K562 (cell line): ENCODE results near the gene OR8B2. TPM values are rescaled to one million over a fixed set of nuclear protein-coding genes. Genes with fewer than 3 reads are reported as not detected.

Experiments
- E2F1 ChIP-seq: sonication (generic); formaldehyde crosslinking; IDR thresholded peaks from 2 replicates; pipeline ENCODE4 v1.8.1; 2023; ENCODE audit warnings: mild to moderate bottlenecking, missing genetic modification reagents, moderate library complexity
- JUN ChIP-seq, 2 experiments: sonication (generic) in 1 of 2; formaldehyde crosslinking in 1 of 2; IDR thresholded peaks; 2 replicates each; pipeline versions ENCODE4 v1.6.1 to v1.8.0; 2012 to 2022; ENCODE audit warnings: borderline replicate concordance in 2 of 2, mild to moderate bottlenecking in 2 of 2, improper control_type of control experiment in 1 of 2, low read depth in 1 of 2, low read length in 1 of 2, missing genetic modification reagents in 1 of 2
- JUND ChIP-seq, 2 experiments: IDR thresholded peaks; 2 replicates in 1 of 2; 3 replicates in 1 of 2; pipeline ENCODE4 v1.6.1; 2011; ENCODE audit warnings: borderline replicate concordance in 2 of 2, low read depth in 2 of 2, low read length in 2 of 2, improper control_type of control experiment in 1 of 2, missing biosample characterization in 1 of 2, missing genetic modification characterization in 1 of 2, missing genetic modification reagents in 1 of 2
- MEF2A ChIP-seq: IDR thresholded peaks from 2 replicates; pipeline ENCODE4 v1.6.1; 2011; ENCODE audit warnings: low read depth, mild to moderate bottlenecking, low read length, moderate library complexity; ENCODE audit not compliant: control insufficient read depth
- MEIS2 ChIP-seq: fragments of 450-650 bp; IDR thresholded peaks from 2 replicates; pipeline ENCODE4 v1.6.1; 2014; ENCODE audit warnings: mild to moderate bottlenecking; ENCODE audit not compliant: partially characterized antibody
- NRF1 ChIP-seq, 2 experiments: fragments of 450-650 bp; IDR thresholded peaks in 1 of 2; conservative IDR thresholded peaks in 1 of 2; 2 replicates each; pipeline ENCODE4 v1.6.1; 2014; ENCODE audit warnings: mild to moderate bottlenecking in 2 of 2
- TEAD2 ChIP-seq: fragments of 450-650 bp; IDR thresholded peaks from 2 replicates; pipeline ENCODE4 v1.6.1; 2016; ENCODE audit warnings: missing genetic modification characterization, control low read depth, missing compliant biosample characterization
- TEAD4 ChIP-seq, 2 experiments: sonication (generic) in 1 of 2; formaldehyde crosslinking in 1 of 2; IDR thresholded peaks; 2 replicates each; pipeline versions ENCODE4 v1.6.1 to v1.8.0; 2012 to 2022; ENCODE audit warnings: borderline replicate concordance in 1 of 2, inconsistent platforms in 1 of 2, low read length in 1 of 2, mild to moderate bottlenecking in 1 of 2, missing genetic modification reagents in 1 of 2
- ZNF76 ChIP-seq: fragments of 250-450 bp; sonication (Bioruptor Pico); IDR thresholded peaks from 2 replicates; pipeline ENCODE4 v1.4.0; 2020; ENCODE audit warnings: mild to moderate bottlenecking, moderate library complexity, borderline replicate concordance
- ZNF785 ChIP-seq: fragments of 250-450 bp; sonication (Bioruptor Pico); IDR thresholded peaks from 2 replicates; pipeline ENCODE4 v1.4.0; 2020; ENCODE audit warnings: mild to moderate bottlenecking
- ZNF830 ChIP-seq: fragments of 250-450 bp; sonication (Bioruptor Pico); IDR thresholded peaks from 2 replicates; pipeline ENCODE4 v1.5.0; 2021; ENCODE audit warnings: mild to moderate bottlenecking
- polyA plus RNA-seq, 8 experiments: library from polyadenylated mRNA; depleted of rRNA in 4 of 8; stranded (reverse) in 5 of 8; unstranded in 3 of 8; fragments of >200 nt; fragmentation: Nextera tagmentation in 2 of 8; fragmentation: Illumina TruSeq in 1 of 8; extraction: Ambion mirVana in 2 of 8; extraction: Trizol in 1 of 8; gene quantifications; 2 replicates each; pipeline versions ENCODE4 v1.2.1 to v1.2.3, GENCODE V29; 2011 to 2014; ENCODE audit warnings: inconsistent platforms in 1 of 8, missing spikeins in 1 of 8
- total RNA-seq, 7 experiments: library from RNA; depleted of rRNA in 6 of 7; stranded (reverse); fragments of >200 nt in 6 of 7; fragmentation: Illumina TruSeq in 2 of 7; extraction: Trizol in 2 of 7; gene quantifications; 2 replicates each; pipeline versions ENCODE4 v1.2.1 to v1.2.3, GENCODE V29; 2011 to 2021; ENCODE audit warnings: low replicate concordance in 1 of 7
- TF ChIP-seq, protein P1 (sequence below), 2 experiments: fragments of 450-650 bp; formaldehyde crosslinking in 1 of 2; IDR thresholded peaks; 2 replicates each; pipeline versions ENCODE4 v1.4.0 to v1.6.1; 2014 to 2020; ENCODE audit warnings: mild to moderate bottlenecking in 2 of 2, borderline replicate concordance in 1 of 2, low read depth in 1 of 2
- TF ChIP-seq, protein P2 (sequence below): IDR thresholded peaks from 2 replicates; pipeline ENCODE4 v1.6.1; 2011; ENCODE audit warnings: borderline replicate concordance, low read depth, mild to moderate bottlenecking, moderate library complexity, low read length; ENCODE audit not compliant: insufficient read depth, poor library complexity, severe bottlenecking

OR8B2 gene
- total and polyA plus RNA-seq, 9 of the 15 experiments (the other 6 are each of a cell fraction or from before 2014, with no cell fraction given): 0.56 TPM; not detected in 8

DNA sequence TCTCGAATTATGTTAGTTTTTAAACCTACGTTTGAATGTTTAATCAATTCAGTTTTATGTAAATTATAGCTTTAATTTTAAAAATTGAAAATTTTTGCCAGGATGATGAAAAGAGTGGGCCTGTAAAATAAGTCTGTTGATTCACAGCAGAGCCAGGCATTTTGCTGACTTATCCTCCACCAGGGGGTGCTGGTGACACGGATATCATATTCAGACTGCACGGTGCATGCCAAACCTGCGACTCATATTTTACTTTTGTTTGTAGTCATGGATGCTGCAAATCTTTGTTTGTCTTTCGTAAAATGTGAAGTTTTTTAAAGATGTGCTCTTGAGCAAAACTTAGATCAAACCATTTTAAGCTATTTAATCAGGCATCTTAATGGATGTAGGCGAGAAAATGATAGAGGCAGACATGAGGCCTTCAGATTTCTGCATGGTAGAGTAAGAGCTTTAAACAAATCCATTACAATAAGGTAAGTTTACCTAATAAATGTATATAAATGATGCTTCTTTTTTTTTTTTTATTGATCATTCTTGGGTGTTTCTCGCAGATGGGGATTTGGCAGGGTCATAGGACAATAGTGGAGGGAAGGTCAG lies 18.1 kb upstream of the OR8B2 start (continued):
- TF ChIP-seq TEAD2 (tag): 0 out of 2 replicates have a peak, but pooled peaks have one; percentile 30
- TF ChIP-seq ZNF76 (CRISPR knock-in tag): no peak
- TF ChIP-seq TEAD4 (IDR thresholded peaks at IDR 0.05; ENCODE audit: low read length): peak; percentile 50
- no peak for TF ChIP-seq TEAD4 (CRISPR knock-in tag; IDR thresholded peaks at IDR 0.05; ENCODE audit: borderline replicate concordance)
- no peak for TF ChIP-seq MEF2A
- no peak for TF ChIP-seq MEIS2
- TF ChIP-seq JUND (IDR thresholded peaks at IDR 0.05; ENCODE audit: borderline replicate concordance, low read depth, low read length): peak; percentile 83; the same call in 1 of the 2 replicates
- peak; percentile 73; the same call in 2 of the 3 replicates for TF ChIP-seq JUND (tag; IDR thresholded peaks at IDR 0.05; ENCODE audit: borderline replicate concordance, low read depth, low read length)
- TF ChIP-seq, protein P1, sequence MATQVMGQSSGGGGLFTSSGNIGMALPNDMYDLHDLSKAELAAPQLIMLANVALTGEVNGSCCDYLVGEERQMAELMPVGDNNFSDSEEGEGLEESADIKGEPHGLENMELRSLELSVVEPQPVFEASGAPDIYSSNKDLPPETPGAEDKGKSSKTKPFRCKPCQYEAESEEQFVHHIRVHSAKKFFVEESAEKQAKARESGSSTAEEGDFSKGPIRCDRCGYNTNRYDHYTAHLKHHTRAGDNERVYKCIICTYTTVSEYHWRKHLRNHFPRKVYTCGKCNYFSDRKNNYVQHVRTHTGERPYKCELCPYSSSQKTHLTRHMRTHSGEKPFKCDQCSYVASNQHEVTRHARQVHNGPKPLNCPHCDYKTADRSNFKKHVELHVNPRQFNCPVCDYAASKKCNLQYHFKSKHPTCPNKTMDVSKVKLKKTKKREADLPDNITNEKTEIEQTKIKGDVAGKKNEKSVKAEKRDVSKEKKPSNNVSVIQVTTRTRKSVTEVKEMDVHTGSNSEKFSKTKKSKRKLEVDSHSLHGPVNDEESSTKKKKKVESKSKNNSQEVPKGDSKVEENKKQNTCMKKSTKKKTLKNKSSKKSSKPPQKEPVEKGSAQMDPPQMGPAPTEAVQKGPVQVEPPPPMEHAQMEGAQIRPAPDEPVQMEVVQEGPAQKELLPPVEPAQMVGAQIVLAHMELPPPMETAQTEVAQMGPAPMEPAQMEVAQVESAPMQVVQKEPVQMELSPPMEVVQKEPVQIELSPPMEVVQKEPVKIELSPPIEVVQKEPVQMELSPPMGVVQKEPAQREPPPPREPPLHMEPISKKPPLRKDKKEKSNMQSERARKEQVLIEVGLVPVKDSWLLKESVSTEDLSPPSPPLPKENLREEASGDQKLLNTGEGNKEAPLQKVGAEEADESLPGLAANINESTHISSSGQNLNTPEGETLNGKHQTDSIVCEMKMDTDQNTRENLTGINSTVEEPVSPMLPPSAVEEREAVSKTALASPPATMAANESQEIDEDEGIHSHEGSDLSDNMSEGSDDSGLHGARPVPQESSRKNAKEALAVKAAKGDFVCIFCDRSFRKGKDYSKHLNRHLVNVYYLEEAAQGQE (IDR thresholded peaks at IDR 0.05; ENCODE audit: borderline replicate concordance): peak; percentile 59; the same call in 1 of the 2 replicates
- TF ChIP-seq, protein P1 (CRISPR knock-in tag; IDR thresholded peaks at IDR 0.05; ENCODE audit: low read depth): no peak
- TF ChIP-seq JUN (IDR thresholded peaks at IDR 0.05; ENCODE audit: borderline replicate concordance, low read depth, low read length): 0 out of 2 replicates have a peak, but pooled peaks have one; percentile 9
- no peak for TF ChIP-seq JUN (CRISPR knock-in tag; IDR thresholded peaks at IDR 0.05; ENCODE audit: borderline replicate concordance)
- TF ChIP-seq, protein P2, sequence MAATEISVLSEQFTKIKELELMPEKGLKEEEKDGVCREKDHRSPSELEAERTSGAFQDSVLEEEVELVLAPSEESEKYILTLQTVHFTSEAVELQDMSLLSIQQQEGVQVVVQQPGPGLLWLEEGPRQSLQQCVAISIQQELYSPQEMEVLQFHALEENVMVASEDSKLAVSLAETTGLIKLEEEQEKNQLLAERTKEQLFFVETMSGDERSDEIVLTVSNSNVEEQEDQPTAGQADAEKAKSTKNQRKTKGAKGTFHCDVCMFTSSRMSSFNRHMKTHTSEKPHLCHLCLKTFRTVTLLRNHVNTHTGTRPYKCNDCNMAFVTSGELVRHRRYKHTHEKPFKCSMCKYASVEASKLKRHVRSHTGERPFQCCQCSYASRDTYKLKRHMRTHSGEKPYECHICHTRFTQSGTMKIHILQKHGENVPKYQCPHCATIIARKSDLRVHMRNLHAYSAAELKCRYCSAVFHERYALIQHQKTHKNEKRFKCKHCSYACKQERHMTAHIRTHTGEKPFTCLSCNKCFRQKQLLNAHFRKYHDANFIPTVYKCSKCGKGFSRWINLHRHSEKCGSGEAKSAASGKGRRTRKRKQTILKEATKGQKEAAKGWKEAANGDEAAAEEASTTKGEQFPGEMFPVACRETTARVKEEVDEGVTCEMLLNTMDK: no peak
- no peak for TF ChIP-seq E2F1 (CRISPR knock-in tag)
- no peak for TF ChIP-seq ZNF830 (CRISPR knock-in tag)
- no peak for TF ChIP-seq NRF1 (conservative IDR thresholded peaks at IDR 0.05 in 1 of 2, IDR thresholded peaks at IDR 0.05 in 1 of 2)
- TF ChIP-seq ZNF785: no peak
